Uterus (tissue), 2 donors: ENCODE measurements around the gene KIF5B.

Source experiments
- CTCF ChIP-seq, 4 experiments: fragments of 200-600 bp in 2 of 4; fragments of 450-650 bp in 2 of 4; sonication (generic) in 2 of 4; IDR thresholded peaks; one replicate each; pipeline ENCODE4 v1.5.1; 2016 to 2019; ENCODE audit warnings: antibody characterized with exemption in 4 of 4, mild to moderate bottlenecking in 2 of 4, moderate library complexity in 1 of 4
- POLR2A ChIP-seq, 2 donors: fragments of 450-650 bp; IDR thresholded peaks; one replicate each; pipeline ENCODE4 v1.6.1; 2016; ENCODE audit warnings: antibody characterized with exemption in 2 of 2, mild to moderate bottlenecking in 1 of 2, moderate library complexity in 1 of 2

GRCh38 chr10:32000937-32001336 lies 55.3 kb downstream of the KIF5B start:
- no peak for TF ChIP-seq CTCF (IDR thresholded peaks at IDR 0.05)
- TF ChIP-seq POLR2A (IDR thresholded peaks at IDR 0.05): no peak
